ENCODE measurements around the gene WWOX. TPM values are rescaled to one million over a fixed set of nuclear protein-coding genes. Genes with fewer than 3 reads are reported as not detected.

Gene WWOX
- total and polyA plus RNA-seq, 2 of the 13 experiments (the other 11 are each of a cell fraction or from before 2014, with no cell fraction given), result 9.1 to 37.4 TPM

- TF ChIP-seq HNF1A (IDR thresholded peaks at IDR 0.05; ENCODE audit: low read depth) (peak; percentile 49; the same call in 1 of the 2 replicates), HNF1A (CRISPR knock-in tag; IDR thresholded peaks at IDR 0.05; ENCODE audit: borderline replicate concordance) (peak; percentile 67; the same call in 1 of the 2 replicates), HDAC1 (CRISPR knock-in tag; IDR thresholded peaks at IDR 0.05) (peak; percentile 48), HHEX (CRISPR knock-in tag; IDR thresholded peaks at IDR 0.05) (0 out of 2 replicates have a peak, but pooled peaks have one; percentile 35), POLR2AphosphoS5 (IDR thresholded peaks at IDR 0.05; ENCODE audit: low read depth, low read length) (no peak), ZNF564 (CRISPR knock-in tag; IDR thresholded peaks at IDR 0.05) (no peak), PITX1 (CRISPR knock-in tag; IDR thresholded peaks at IDR 0.05) (peak; percentile 80), ZNF274 (CRISPR knock-in tag; IDR thresholded peaks at IDR 0.05) (no peak), NCOA2 (CRISPR knock-in tag; IDR thresholded peaks at IDR 0.05) (peak; percentile 69), FOSL2 (CRISPR knock-in tag; IDR thresholded peaks at IDR 0.05) (peak; percentile 37; the same call in 1 of the 2 replicates), SAP130 (CRISPR knock-in tag; IDR thresholded peaks at IDR 0.05; ENCODE audit: low read depth) (peak; percentile 48), SOX5 (CRISPR knock-in tag; IDR thresholded peaks at IDR 0.05; ENCODE audit: borderline replicate concordance) (peak; percentile 75; the same call in 1 of the 2 replicates), ZNF503 (CRISPR knock-in tag; IDR thresholded peaks at IDR 0.05) (peak; percentile 43; the same call in 1 of the 2 replicates), PAX8 (CRISPR knock-in tag; IDR thresholded peaks at IDR 0.05; ENCODE audit: borderline replicate concordance) (no peak), ZSCAN12 (CRISPR knock-in tag; IDR thresholded peaks at IDR 0.05) (no peak), SALL1 (CRISPR knock-in tag; IDR thresholded peaks at IDR 0.05) (peak; percentile 94), TOPORS (CRISPR knock-in tag; IDR thresholded peaks at IDR 0.05) (no peak; the same call in 1 of the 2 replicates), RXRB (CRISPR knock-in tag; IDR thresholded peaks at IDR 0.05; ENCODE audit: borderline replicate concordance) (peak; percentile 65), FOXJ3 (CRISPR knock-in tag; IDR thresholded peaks at IDR 0.05; ENCODE audit: borderline replicate concordance) (peak; percentile 45; the same call in 1 of the 2 replicates), ZNF580 (CRISPR knock-in tag; IDR thresholded peaks at IDR 0.05; ENCODE audit: borderline replicate concordance, low read depth) (peak; percentile 40; the same call in 1 of the 2 replicates), ELF3 (CRISPR knock-in tag; IDR thresholded peaks at IDR 0.05) (peak; percentile 88), SMARCE1 (IDR thresholded peaks at IDR 0.05; ENCODE audit: borderline replicate concordance) (no peak), MIXL1 (CRISPR knock-in tag; IDR thresholded peaks at IDR 0.05) (peak; percentile 85), SNAPC5 (CRISPR knock-in tag; IDR thresholded peaks at IDR 0.05; ENCODE audit: borderline replicate concordance) (0 out of 2 replicates have a peak, but pooled peaks have one; percentile 29), MEIS2 (CRISPR knock-in tag; IDR thresholded peaks at IDR 0.05) (peak; percentile 41; the same call in 1 of the 2 replicates), NFIC (IDR thresholded peaks at IDR 0.05; ENCODE audit: low read length) (peak; percentile 72), HNF4A (CRISPR knock-in tag; IDR thresholded peaks at IDR 0.05) (peak; percentile 68), FOXP1 (IDR thresholded peaks at IDR 0.05) (no peak), FOXP1 (CRISPR knock-in tag; IDR thresholded peaks at IDR 0.05) (peak; percentile 66; the same call in 1 of the 2 replicates)
Measured at GRCh38 chr16:78200623-78201096, 101.2 kb downstream of the WWOX start (continued).
